ENCODE results near the gene TRIM27. TPM values are rescaled to one million over a fixed set of nuclear protein-coding genes. Genes with fewer than 3 reads are reported as not detected.
"Not testable (repeated sequence)": the region's sequence is repeated elsewhere in the genome, so short reads cannot be mapped to it uniquely, and the experiment has no call there.

TRIM27 gene
- total RNA-seq, 4 donors from 2014 or later: 30.0 to 48.0 (median 40.2) TPM

DNA sequence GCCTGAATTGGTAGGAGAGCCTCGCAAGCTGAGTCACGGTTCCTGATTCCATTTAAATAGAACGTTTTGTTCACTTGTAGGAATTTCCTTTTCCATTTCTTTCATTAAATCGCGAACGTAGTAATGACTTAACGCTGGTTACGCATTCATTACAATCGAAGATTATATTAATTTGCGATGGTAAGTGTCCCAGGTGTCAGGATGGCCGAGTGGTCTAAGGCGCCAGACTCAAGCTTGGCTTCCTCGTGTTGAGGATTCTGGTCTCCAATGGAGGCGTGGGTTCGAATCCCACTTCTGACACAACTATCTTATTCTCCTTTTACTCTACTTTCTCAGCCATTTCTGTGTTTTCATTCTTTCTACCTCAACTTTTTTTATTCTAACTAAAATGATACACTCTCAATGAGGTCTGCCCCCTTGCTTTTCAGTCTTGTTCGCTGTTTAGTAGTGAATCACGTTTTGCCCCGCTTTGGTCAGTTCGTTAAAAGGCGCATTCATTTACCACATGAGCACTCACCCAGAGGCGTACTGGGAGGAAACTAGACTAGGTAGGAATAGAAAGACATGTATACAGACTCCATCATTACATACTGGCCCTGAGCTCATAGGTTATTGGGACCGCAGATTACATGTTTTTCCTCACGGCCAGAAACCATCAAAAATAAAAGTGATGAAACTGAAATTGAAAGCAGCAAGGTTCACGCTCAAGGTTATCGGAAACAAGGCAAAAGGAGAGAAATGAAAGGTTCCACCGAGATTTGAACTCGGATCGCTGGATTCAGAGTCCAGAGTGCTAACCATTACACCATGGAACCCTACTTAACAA, 17.3 kb upstream of the TRIM27 start:
- peak overlapping the region; percentile 64 for H3K4me3 ChIP-seq

DNA sequence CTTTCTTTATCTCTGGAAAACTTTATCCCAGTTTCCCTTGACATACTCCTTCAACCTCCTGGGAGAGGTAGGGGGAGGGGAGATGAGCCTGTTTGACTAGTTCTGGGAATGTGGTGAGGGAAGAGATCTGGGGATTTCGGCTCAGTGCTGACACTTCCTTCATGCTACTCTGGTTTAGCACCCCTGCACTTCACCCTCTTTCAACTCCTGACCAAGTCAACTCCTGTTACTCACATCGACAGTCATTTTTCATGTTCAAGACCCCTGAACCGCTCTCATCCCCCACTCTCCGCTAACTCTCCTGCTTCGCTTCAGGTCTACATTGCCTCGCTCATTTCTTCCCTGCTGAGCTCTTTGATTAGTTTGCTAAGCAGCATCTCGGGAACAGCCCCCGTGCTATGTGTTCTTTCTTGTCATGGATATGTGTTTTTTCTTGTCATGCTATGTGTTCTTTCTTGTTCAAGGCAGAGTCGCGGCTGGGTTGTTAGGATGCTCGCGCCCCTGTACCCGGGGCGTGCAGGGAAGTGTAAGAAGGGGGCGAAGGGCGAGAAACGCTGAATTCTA, 16.6 kb upstream of the TRIM27 start:
- H3K4me3 ChIP-seq: peak overlapping the region; percentile 64
- peaks cover 36% of the 10 kb centered on the region for H3K4me1 ChIP-seq
- TF ChIP-seq POLR2A (IDR thresholded peaks at IDR 0.05) (no peak), EP300 (IDR thresholded peaks at IDR 0.05) (no peak), POLR2AphosphoS5 (IDR thresholded peaks at IDR 0.05) (no peak)
- TF ChIP-seq, protein P1, sequence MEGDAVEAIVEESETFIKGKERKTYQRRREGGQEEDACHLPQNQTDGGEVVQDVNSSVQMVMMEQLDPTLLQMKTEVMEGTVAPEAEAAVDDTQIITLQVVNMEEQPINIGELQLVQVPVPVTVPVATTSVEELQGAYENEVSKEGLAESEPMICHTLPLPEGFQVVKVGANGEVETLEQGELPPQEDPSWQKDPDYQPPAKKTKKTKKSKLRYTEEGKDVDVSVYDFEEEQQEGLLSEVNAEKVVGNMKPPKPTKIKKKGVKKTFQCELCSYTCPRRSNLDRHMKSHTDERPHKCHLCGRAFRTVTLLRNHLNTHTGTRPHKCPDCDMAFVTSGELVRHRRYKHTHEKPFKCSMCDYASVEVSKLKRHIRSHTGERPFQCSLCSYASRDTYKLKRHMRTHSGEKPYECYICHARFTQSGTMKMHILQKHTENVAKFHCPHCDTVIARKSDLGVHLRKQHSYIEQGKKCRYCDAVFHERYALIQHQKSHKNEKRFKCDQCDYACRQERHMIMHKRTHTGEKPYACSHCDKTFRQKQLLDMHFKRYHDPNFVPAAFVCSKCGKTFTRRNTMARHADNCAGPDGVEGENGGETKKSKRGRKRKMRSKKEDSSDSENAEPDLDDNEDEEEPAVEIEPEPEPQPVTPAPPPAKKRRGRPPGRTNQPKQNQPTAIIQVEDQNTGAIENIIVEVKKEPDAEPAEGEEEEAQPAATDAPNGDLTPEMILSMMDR (IDR thresholded peaks at IDR 0.05): no peak
- H3K27me3 ChIP-seq: no peaks in the 10 kb centered on the region
- no peaks in the 10 kb centered on the region for H3K36me3 ChIP-seq
- H3K27ac ChIP-seq: peak overlapping the region; percentile 83
- no peaks in the 10 kb centered on the region for H3K9me3 ChIP-seq
- 0% methylated on average over 17 of the region's 17 CpGs for WGBS
- DNase-seq (ENCODE audit: low spot score in 2 of 2): peak in 1 of 2 donors; percentile 73

More for the DNA sequence above, 17.3 kb upstream of the TRIM27 start:
- Histone ChIP-seq H3K27me3 (no peaks in the 10 kb centered on the region), H3K9me3 (no peaks in the 10 kb centered on the region), H3K36me3 (no peaks in the 10 kb centered on the region), H3K4me1 (peaks cover 36% of the 10 kb centered on the region), H3K27ac (peak overlapping the region; percentile 83)
- peak in 1 of 2 donors; percentile 79 for DNase-seq (ENCODE audit: low spot score in 2 of 2)
- WGBS: under 1% methylated on average over 28 of the region's 28 CpGs
- TF ChIP-seq EP300 (IDR thresholded peaks at IDR 0.05) (no peak), POLR2AphosphoS5 (IDR thresholded peaks at IDR 0.05) (peak in 2 of 3 donors; percentile 20 to 49), POLR2A (IDR thresholded peaks at IDR 0.05) (no peak)
- TF ChIP-seq, protein P1 (IDR thresholded peaks at IDR 0.05): no peak

DNA sequence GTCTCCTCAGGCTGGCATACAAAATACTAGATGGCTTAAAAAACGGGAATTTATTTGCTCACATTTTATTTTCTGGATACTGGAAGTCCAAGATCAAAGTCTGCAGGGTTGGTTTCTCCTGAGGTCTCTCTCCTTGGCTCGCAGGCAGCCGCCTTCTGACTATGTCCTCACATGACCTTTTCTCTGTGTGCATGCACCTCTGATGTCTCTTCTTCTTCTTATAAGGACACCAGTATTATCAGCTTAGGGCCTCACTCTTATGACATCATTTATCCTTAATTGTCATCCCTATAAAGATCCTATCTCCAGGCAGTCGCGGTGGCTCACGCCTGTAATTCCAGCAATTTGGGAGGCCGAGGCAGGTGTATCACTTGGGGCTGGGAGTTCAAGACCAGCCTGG, 9.3 kb upstream of the TRIM27 start:
- WGBS: 90% methylated on average over 7 of the region's 7 CpGs
- no peak overlapping the region for H3K4me3 ChIP-seq
- peaks cover 7% of the 10 kb centered on the region for H3K27me3 ChIP-seq
- H3K27ac ChIP-seq: no peak overlapping the region
- DNase-seq (ENCODE audit: low spot score in 2 of 2): no peak
- H3K4me1 ChIP-seq: no peaks in the 10 kb centered on the region
- H3K36me3 ChIP-seq: no peaks in the 10 kb centered on the region
- H3K9me3 ChIP-seq: no peaks in the 10 kb centered on the region
- TF ChIP-seq POLR2A (IDR thresholded peaks at IDR 0.05): no peak
- no peak for TF ChIP-seq EP300 (IDR thresholded peaks at IDR 0.05)
- TF ChIP-seq, protein P1 (IDR thresholded peaks at IDR 0.05): no peak
- TF ChIP-seq POLR2AphosphoS5 (IDR thresholded peaks at IDR 0.05): no peak

DNA sequence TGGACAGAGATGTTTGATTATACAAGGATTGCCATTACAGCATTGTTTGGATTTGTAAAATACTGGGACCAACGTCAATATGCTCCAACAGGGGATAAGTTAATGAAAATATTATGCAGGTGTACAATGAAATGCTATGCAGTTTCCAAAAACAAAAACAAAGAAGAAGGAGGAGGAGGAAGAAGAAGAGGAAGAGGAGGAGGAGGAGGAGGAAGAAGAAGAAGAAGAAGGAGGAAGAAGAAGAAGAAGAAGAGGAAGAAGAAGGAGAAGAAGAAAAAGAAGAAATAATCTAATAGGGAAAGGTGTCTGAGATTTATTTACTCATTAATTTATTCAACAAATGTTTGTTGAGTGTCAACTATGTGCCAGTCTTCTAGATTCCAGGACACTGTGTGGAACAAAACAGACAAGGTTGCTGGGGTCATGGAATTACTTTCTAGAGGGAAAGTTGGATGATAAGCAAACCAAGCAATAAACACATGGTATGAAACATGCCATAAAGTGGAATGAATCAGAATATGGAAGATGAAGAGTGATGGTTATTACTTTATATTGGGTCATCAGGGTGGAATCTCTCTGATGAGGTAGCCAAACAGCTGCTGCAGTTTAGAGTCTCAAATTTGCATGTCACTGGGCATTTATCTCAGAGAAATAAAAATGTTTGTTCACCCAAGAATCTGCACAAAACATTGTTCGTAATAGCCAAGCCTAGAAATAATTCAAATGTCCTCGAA, 6.3 kb upstream of the TRIM27 start:
- no peak overlapping the region for H3K27ac ChIP-seq
- H3K27me3 ChIP-seq: peaks cover 7% of the 10 kb centered on the region
- no peak for DNase-seq (ENCODE audit: low spot score in 2 of 2)
- no peaks in the 10 kb centered on the region for H3K9me3 ChIP-seq
- H3K4me3 ChIP-seq: no peak overlapping the region
- no peaks in the 10 kb centered on the region for H3K36me3 ChIP-seq
- no peaks in the 10 kb centered on the region for H3K4me1 ChIP-seq
- TF ChIP-seq POLR2A (IDR thresholded peaks at IDR 0.05): no peak
- TF ChIP-seq, protein P1 (IDR thresholded peaks at IDR 0.05): no peak
- no peak for TF ChIP-seq EP300 (IDR thresholded peaks at IDR 0.05)
- no peak for TF ChIP-seq POLR2AphosphoS5 (IDR thresholded peaks at IDR 0.05)
- 60% methylated on average over 3 of the region's 3 CpGs for WGBS

DNA sequence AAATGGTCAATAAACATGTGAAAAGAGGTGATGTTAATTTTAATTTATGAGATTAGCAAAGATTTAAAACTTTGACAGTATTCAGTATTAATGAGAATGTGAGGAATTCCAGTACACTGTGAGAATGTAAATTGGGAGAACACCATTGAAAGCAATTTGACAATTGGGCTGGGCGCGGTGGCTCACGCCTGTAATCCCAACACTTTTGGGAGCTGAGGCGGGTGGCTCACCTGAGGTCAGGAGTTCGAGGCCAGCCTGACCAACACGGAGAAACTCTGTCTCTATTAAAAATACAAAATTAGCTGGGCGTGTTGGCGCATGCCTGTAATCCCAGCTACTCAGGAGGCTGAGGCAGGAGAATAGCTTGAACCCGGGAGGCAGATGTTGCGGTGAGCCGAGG, 5.6 kb upstream of the TRIM27 start:
- DNase-seq (ENCODE audit: low spot score in 2 of 2); H3K27me3 ChIP-seq; H3K4me3 ChIP-seq; H3K9me3 ChIP-seq; H3K36me3 ChIP-seq; H3K27ac ChIP-seq; H3K4me1 ChIP-seq: not testable (repeated sequence)
- WGBS: 72% methylated on average over 11 of the region's 11 CpGs
